ENCODE measurements around the gene FIZ1. TPM values are rescaled to one million over a fixed set of nuclear protein-coding genes. Genes with fewer than 3 reads are reported as not detected.

Gene FIZ1
- total RNA-seq, 4 donors from 2014 or later, result 9.0 to 18.5 (median 14.0) TPM

DNA sequence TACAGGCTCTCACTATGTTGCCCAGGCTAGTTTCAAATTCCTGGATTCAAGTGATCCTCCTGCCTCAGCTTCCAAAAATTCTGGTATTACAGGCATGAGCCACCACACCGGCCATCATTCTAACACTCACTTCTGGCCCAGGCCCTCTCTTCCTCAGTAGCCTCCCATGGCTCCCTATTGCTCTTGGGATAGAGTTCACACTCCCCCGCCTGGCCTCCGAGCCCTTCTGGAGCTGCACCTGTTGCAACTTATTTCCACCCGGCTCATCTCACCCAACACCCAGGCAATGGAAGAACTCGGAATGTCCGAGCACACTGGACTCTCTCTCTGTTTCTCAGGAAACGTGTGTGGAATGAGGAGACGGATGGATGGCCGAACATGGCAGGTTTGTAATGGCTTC is 45.0 kb downstream of the FIZ1 start:
- TF ChIP-seq POLR2A (IDR thresholded peaks at IDR 0.05), result no peak
- TF ChIP-seq, protein P1, sequence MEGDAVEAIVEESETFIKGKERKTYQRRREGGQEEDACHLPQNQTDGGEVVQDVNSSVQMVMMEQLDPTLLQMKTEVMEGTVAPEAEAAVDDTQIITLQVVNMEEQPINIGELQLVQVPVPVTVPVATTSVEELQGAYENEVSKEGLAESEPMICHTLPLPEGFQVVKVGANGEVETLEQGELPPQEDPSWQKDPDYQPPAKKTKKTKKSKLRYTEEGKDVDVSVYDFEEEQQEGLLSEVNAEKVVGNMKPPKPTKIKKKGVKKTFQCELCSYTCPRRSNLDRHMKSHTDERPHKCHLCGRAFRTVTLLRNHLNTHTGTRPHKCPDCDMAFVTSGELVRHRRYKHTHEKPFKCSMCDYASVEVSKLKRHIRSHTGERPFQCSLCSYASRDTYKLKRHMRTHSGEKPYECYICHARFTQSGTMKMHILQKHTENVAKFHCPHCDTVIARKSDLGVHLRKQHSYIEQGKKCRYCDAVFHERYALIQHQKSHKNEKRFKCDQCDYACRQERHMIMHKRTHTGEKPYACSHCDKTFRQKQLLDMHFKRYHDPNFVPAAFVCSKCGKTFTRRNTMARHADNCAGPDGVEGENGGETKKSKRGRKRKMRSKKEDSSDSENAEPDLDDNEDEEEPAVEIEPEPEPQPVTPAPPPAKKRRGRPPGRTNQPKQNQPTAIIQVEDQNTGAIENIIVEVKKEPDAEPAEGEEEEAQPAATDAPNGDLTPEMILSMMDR (IDR thresholded peaks at IDR 0.05), result no peak
- Histone ChIP-seq H3K27me3 (no peaks in the 10 kb centered on the region), H3K4me3 (replicated peaks in 1 of 3) (no peak overlapping the region), H3K27ac (no peak overlapping the region), H3K36me3 (no peaks in the 10 kb centered on the region), H3K4me1 (peaks cover 22% of the 10 kb centered on the region in 2 donors), H3K9me3 (no peaks in the 10 kb centered on the region)
- WGBS, 2 donors, result 94 to 99% methylated on average over 9 of the region's 9 CpGs
- intact Hi-C loops (cut with DNase I), result no loop called here
- DNase-seq, result no peak

DNA sequence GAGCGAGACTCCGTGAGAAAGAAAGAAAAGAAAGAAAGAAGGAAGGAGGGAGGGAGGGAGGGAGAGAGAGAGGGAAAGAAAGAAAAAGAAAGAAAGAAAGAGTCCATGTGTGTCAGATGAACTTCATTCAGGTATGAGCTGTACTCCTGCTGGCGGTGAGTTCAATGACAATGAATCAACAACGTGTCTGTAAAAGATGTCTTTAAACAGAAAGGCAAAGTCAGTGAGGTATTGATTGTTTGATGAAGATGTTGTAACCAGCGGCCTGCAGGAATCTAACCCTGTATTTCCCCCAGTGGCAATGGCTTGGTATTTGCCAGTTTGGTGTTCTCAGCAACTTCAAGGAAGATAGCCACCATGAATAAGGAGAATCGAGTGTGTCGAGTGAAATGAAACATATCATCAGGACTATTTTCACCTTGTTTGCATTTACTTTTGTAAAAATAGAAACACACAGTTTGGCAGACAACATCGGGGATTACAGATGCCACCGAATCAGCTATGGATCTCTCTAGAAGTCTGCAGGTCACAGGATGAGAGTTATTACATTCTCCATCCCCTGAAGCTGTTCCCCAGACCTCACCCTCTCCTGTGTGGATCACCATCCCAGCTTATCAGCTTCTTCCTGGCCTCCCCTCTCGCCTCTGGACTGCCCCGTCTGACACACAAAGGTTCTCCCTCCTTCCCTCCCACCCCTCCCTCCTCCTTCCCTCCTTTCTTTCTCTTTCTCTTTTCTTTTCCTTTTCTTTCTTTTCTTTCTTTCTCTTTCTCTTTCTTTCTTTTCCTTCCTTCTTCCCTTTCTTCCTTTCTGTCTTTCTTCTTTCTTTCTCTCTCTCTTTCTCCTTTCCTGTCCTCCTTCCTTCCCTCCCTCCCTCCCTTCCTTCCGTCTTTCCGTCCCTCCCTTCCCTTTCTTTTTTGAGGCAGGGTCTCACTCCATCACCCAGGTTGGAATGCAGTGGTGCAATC is 45.8 kb downstream of the FIZ1 start:
- intact Hi-C loops (cut with DNase I), result no loop called here
- Histone ChIP-seq H3K27me3 (no peaks in the 10 kb centered on the region), H3K9me3 (no peaks in the 10 kb centered on the region), H3K36me3 (no peaks in the 10 kb centered on the region), H3K4me3 (replicated peaks in 1 of 3) (no peak overlapping the region), H3K27ac (no peak overlapping the region), H3K4me1 (peaks cover 20 to 27% of the 10 kb centered on the region in 2 donors)
- no peak for DNase-seq
- 68% methylated on average over 13 of the region's 13 CpGs for WGBS, 2 donors
- TF ChIP-seq, protein P1 (IDR thresholded peaks at IDR 0.05), result no peak
- TF ChIP-seq POLR2A (IDR thresholded peaks at IDR 0.05), result no peak

DNA sequence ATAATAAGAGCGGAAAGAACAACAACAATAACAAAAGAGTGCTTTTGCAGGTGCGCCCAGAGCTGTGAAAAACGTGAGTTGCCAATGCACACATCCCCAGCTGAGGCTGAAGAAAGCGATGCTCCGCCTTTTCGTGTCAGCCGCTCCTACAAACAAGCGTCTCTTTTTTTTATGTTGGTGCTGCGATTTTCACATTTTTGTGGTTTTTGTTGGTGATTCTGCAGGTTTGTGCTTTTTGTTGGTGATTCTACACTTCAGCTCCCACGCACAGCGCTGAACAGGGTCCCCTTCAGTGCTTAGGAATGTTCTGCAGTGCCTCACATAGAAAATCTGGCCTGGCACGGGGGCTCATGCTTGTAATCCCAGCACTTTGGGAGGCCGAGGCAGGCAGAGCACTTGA is 46.7 kb downstream of the FIZ1 start:
- peaks cover 18 to 20% of the 10 kb centered on the region in 2 donors for H3K4me1 ChIP-seq
- no peaks in the 10 kb centered on the region for H3K36me3 ChIP-seq
- H3K9me3 ChIP-seq, result no peaks in the 10 kb centered on the region
- no peak overlapping the region for H3K4me3 ChIP-seq (replicated peaks in 1 of 3)
- intact Hi-C loops (cut with DNase I), result no loop called here
- peak; percentile 76 to 83 for DNase-seq
- 26 to 34% methylated on average over 13 of the region's 13 CpGs for whole genome bisulfite sequencing, 2 donors
- H3K27ac ChIP-seq, result peak overlapping the region in 1 of 3 donors; percentile 30
- TF ChIP-seq, protein P1 (IDR thresholded peaks at IDR 0.05), result no peak
- no peak for TF ChIP-seq POLR2A (IDR thresholded peaks at IDR 0.05)
- H3K27me3 ChIP-seq, result no peaks in the 10 kb centered on the region

DNA sequence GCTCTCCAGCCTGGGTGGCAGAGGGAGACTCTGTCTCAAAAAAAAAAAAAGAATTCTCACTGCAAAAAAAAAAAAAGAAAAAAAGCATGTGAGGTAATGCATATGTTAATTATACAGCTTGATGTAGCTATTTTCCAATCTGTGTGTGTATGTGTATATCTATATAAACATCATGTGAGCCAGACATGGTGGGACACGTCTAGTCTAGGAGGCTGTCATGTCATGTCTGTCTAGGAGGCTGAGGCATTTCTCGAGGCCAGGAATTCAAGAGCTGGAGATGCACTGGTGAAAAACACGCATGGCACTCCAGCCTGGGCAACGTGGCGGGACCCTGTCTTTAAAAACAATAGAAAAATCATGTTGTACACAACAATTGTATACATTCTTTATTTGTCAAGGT is 47.1 kb downstream of the FIZ1 start:
- 62 to 69% methylated on average over 5 of the region's 5 CpGs for WGBS, 2 donors
- no peak for DNase-seq
- TF ChIP-seq POLR2A (IDR thresholded peaks at IDR 0.05), result no peak
- TF ChIP-seq, protein P1 (IDR thresholded peaks at IDR 0.05), result no peak
- H3K27ac ChIP-seq, result peak overlapping the region in 1 of 3 donors; percentile 30
- no peaks in the 10 kb centered on the region for H3K27me3 ChIP-seq
- H3K4me1 ChIP-seq, result peaks cover 18 to 20% of the 10 kb centered on the region in 2 donors
- no peaks in the 10 kb centered on the region for H3K36me3 ChIP-seq
- intact Hi-C loops (cut with DNase I), result no loop called here
- H3K4me3 ChIP-seq (replicated peaks in 1 of 3), result no peak overlapping the region
- H3K9me3 ChIP-seq, result no peaks in the 10 kb centered on the region

DNA sequence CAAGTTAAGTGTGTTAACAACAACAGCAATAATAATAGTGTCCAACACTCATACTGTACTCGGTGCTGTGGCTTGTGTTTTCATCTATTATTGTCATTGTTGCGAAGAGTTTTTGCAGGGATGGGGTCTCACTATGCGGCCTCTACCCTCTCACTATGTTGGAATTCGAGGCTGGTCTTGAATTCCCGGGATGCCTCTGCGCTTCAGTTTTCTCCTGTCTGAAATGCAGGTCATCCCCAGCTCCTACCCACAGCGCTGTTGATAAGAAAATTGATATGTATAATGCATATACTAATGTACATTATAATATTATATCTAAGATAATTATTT is 49.0 kb downstream of the FIZ1 start:
- no peak overlapping the region for H3K27ac ChIP-seq
- 70 to 71% methylated on average over 7 of the region's 7 CpGs for WGBS, 2 donors

More for the DNA sequence above, 49.0 kb downstream of the FIZ1 start:
- Histone ChIP-seq H3K36me3 (no peaks in the 10 kb centered on the region), H3K4me1 (peaks cover 21 to 37% of the 10 kb centered on the region in 2 donors), H3K27me3 (no peaks in the 10 kb centered on the region), H3K9me3 (no peaks in the 10 kb centered on the region), H3K4me3 (replicated peaks in 1 of 3) (no peak overlapping the region)
- no peak for TF ChIP-seq POLR2A (IDR thresholded peaks at IDR 0.05)
- TF ChIP-seq, protein P1 (IDR thresholded peaks at IDR 0.05), result no peak
- intact Hi-C loops (cut with DNase I), result no loop called here
- DNase-seq, result no peak

Data from thyroid gland (tissue), 4 donors.